CD4-positive, alpha-beta T cell treated with Interferon alpha-2 for 1 hour (primary cell): Measurements from ENCODE around the gene HELLS.
"Not testable (repeated sequence)": the region's sequence is repeated elsewhere in the genome, so short reads cannot be mapped to it uniquely, and the experiment has no call there.

Experiments used
- DNase-seq, 2 donors: peaks; one replicate each; pipeline ENCODE4 v3.0.0-alpha.2; 2020 to 2022

Gene HELLS

DNA sequence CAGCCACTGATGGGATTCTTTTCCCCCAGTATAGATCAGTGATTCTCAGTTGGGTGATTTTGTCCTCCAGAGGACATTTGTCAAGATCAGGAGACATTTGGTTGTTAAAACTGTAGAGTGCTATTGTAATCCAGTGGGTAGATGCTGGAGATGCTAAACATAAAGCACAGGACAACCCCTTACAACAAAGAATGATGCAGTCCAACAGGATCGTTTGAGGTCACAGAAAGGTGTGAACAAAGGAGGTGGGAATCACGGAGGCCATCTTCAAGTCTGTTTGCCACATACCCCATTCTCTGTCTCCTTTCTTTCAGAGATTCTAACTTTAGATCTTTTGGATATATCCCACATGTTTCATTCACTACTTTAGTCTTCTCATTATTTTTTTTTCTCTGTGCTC is 69.0 kb downstream of the HELLS start:
- DNase-seq: no peak

DNA sequence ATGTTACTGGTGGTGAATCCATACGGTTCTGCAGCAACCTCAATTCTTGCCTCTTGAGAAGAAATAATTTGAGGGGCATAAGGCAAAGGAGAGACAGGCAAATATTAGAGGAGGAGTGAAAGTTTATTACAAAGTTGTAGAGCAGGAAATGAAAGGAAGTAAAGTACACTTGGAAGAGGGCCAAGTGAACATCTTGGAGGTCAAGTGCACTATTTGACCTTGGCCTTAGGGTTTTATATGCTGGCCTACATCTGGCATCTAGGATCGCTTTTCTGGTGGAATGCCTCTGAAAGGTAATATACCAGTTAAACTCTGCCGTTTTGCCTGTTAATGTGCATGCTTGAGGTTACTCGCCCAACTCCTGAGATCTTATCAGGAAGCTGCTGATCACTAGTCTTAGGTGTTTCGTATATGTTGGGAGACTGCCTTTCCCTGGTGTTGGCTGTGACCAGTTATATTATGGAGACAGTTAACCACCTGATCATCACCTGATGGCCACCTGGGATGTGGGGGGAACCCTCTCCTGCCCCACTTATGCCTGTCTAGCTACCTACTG is 71.9 kb downstream of the HELLS start:
- DNase-seq: no peak

DNA sequence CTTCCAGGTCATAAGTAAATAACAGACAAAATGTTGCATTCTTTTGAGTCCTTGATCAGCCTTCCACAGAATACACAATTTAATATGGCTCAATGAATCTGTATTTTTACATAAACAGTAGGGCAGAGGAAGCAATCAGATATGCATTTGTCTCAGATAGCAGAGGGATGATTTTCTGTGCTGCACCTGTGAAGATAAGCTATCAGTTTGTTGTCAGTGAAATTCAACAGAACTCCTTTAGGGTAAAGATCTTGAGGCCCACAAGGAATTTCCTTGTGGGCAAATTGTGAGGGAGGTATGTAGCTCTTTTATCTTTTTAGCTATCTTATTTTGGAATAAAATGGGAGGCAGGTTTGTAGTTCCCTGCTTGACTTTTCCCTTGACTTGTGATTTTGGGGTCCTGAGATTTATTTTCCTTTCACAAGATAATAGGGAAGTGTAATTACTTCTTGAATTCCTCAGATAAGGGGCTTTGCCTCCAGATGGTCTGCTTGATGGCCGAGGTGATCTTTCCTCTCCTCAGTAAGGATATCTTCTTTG is 77.1 kb downstream of the HELLS start:
- no peak for DNase-seq

DNA sequence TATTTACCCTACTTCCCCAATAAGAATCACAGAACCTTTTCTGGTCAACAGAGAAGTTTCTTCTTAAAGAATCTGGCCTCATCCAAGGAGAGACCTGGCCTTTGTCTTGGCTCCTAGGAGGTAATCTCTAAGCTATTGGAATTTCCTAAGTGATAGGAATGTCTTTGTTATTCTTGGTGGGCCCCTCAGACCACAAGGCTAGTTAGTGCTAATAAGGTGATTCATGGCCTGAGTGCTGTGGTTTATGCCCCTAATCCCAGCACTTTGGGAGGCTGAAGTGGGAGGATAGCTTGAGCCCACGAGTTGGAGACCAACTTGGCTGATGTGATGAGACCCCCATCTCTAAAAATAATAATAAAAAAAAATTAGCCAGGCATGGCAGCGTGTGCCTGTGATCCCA is 78.0 kb downstream of the HELLS start:
- no peak for DNase-seq

DNA sequence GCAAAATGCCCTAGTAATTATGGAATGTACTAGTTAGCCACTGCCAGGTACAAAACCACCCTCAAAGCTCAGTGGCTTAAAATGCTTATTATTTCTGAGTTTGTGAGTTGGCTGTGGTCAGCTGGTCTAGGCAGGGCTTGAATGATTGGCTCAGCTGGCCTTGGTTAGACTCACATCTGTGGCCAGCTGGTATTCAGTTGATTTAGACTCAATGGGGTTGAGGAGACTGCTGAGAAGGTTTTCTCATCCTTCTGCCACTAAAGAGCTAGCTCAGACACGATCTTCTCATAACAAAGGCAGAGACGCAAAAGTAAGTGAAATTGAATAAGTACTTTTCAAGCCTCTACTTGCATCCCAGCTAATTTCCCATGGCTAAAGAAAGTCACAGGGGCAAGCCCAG is 80.9 kb downstream of the HELLS start:
- DNase-seq: no peak

DNA sequence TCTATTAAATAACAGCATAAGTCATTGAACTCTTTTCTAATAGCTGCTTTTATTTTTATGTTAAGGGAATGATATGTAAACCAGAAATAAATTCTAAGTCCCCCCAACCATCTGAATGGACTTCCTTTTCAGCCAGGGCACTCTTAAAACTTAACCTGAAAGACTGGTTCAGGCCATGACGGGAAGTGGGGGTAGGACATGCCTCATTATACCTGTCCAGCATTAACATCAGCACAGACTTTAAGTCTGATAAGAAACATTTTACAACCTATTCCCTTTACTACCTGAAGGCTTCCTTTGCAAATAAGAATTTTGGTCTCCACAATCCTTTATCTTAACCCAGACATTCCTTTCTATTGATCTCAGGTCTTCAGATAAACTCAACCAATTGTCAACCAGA is 81.9 kb downstream of the HELLS start:
- no peak for DNase-seq

DNA sequence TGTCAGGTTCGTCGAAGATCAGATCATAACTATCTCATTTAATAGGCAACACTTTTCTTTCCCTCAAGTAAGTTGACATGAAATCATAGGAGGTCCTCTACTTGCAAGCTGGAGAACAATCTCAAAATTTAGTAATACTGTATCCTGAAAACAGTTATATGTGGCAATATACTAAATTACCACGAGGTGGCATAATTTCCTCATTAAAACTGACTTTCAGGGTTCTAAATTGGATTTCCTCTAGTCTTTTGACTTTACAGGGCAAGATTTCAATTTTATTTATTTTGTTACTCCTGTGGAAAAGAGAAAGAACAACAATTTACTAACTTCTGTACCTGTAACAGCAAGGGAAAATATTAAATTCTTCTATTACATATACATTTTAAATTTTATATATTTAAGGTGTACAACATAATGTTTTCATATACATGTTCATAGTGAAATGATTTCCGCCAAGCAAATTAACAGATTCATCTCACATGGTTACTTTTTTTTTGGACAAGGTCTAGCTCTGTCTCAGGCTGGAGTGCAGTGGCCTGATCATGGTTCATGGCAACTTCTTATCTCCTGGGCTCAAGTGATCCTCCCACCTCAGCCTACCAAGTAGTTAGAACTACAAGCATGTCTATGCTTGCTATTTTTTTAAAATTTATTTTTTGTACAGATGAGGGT is 84.6 kb downstream of the HELLS start:
- DNase-seq: peak in 1 of 2 donors; percentile 18

DNA sequence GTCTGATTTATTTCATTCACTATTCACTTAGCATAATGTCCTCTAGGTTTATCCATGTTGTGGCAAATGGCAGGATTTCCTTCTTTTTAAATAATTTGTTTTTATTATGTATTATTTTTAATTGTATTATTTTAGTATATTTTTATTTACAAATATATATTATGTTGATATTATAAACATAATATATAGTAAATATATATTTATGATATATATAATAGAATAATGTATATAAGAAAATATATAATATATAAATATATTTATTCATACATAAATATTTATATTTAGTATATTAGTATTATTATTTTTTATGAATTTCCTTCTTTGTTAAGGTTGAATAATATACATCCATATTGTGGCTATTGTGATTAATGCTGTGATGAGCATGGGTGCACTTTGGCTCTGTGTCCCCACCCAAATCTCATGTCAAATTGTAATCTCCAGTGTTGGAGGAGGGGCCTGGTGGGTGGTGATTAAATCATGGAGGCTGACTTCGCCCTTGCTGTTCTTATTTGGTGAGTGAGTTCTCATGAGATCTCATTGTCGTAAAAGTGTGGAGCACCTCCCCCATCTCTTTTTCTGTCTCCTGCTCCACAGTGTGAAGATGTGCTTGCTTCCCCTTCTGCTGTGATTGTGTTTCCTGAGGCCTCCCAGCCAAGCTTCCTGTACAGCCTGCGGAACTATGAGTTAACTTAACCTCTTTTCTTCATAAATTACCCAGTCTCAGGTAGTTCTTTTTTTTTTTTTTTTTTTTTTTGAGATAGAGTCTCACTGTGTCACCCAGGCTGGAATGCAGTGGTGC is 85.7 kb downstream of the HELLS start:
- no peak for DNase-seq

DNA sequence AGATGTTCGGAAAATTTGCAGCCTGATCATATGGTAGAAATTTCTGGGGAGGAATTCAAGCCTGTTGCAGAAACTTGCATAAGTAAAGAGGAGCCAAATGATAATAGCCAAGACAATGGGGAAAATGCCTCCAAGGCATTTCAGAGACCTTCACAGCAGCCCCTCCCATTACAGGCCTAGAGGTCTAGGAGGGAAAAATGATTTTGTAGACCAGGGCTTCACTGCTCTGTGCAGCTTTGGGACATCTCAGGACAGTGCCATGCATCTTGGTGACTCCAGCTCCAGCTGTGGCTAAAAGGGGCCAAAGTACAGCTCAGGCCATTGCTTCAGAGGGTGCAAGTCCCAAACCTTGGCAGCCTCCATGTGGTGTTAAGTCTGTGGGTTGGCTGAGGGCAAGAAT is 87.4 kb downstream of the HELLS start:
- DNase-seq: no peak

DNA sequence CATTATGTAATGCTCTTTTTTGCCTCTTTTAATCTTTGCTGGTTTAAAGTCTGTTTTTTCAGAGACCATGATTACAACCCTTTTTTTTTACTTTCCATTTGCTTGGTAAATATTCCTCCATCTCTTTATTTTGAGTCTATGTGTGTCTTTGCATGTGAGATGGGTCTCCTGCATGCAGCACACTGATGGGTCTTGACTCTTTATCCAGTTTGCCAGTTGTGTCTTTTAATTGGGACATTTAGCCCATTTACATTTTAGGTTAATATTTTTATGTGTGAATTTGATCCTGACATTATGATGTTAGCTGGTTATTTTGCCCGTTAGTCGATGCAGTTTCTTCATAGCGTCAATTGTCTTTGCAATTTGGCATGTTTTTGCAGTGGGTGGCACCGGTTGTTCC is 92.5 kb downstream of the HELLS start:
- not testable (repeated sequence) for DNase-seq

DNA sequence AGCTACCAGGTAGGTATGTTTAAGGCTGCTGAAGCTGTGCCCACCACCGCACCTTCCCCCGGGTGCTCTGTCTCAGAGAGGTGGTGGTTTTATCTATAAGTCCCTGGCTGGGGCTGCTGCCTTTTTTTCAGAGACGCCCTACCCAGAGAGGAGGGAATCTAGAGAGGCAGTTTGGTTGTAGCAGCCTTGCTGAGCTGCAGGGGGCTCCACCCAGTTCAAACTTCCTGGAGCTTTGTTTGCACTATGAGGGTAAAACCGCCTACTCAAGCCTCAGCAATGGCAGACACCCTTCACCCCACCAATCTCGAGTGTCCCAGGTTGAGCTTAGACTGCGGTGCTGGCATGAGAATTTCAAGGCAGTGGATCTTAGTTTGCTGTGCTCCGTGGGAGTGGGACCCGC is 94.3 kb downstream of the HELLS start:
- no peak for DNase-seq

DNA sequence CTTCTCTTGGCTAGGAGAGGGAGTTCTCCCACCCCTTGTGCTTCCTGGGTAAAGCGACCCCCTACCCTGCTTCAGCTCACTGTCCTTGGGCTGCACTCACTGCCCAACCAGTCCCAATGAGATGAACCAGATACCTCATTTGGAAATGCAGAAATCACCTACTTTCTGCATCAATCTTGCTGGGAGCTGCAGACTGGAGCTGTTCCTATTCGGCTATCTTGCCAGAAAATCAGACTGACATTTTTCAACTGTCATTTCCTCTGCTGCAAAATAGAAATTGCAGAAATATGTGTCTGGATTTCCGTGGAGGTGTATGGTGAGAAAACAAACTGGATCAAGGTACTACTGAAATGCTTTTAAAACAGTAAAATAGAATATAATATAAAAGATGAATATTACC is 95.0 kb downstream of the HELLS start:
- DNase-seq: no peak

DNA sequence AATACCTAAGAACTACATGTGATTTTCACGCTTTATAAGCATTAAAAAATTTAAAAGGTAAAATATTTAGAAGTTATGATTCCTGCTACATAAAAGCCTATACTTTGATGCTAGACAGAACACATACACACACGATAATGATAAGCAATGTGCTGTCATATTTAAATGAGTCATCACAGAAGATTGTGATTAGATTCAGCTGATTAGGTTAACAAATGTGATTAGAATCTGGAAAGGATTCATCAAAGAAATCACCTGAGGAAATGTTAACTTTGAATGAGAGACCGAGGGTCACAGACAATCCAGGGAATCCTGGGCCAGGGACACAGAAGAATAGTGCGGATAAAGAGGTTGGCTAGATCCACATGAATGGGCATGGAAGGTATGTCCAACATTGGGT is 95.9 kb downstream of the HELLS start:
- DNase-seq: no peak

DNA sequence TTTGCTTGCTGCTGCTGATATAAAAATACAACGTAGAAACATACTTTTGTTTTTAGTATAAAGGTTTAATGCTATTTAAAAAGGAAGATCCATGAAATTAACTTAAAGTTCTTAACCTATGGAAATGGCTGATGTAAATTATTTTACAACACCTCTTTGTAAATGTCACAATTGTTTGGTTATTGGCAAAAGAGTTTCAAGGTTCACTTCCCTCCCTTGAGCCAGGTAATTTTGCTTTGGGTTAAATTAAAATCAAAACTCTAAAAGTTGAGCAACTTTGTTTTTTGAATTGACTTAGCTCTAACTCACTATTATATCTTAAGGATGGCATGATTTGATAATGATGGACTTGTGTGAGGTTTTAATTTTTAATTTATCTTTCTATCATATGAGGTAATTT is 98.8 kb downstream of the HELLS start:
- no peak for DNase-seq

DNA sequence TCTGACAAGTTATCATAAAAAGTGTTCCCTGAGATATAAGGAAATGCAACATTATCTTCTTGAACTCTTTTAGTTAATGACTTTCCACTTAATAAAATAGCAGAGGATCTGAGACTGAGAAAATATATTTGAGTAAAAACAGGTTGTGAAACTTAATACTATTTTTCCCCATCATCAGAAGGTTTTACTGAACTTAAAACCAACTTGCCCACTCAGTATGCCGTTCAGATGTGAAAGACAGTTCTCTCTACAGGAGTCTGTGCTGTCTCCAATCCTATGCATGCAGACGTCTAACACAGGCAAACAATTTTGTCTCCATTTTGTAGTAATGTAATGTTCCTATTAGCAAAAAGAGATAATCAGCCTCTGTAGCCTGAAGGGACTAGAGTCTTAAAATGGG is 99.7 kb downstream of the HELLS start:
- no peak for DNase-seq
